ENCODE results near the gene GABPA. TPM values are rescaled to one million over a fixed set of nuclear protein-coding genes. Genes with fewer than 3 reads are reported as not detected.

Gene GABPA
- total and polyA plus RNA-seq, 9 of the 15 experiments (the other 6 are each of a cell fraction or from before 2014, with no cell fraction given), result 8.9 to 35.7 (median 22.8) TPM

- TF ChIP-seq ZNF274 (IDR thresholded peaks at IDR 0.05; ENCODE audit: borderline replicate concordance, low read depth, low read length), result no peak
- TF ChIP-seq PTBP1 (IDR thresholded peaks at IDR 0.05; ENCODE audit: low read depth, low read length), result 0 out of 2 replicates have a peak, but pooled peaks have one; percentile 50
- TF ChIP-seq PBX2 (CRISPR knock-in tag; IDR thresholded peaks at IDR 0.05; ENCODE audit: low read depth), result no peak
- no peak for TF ChIP-seq PBX2 (tag; conservative IDR thresholded peaks at IDR 0.05; ENCODE audit: low read depth)
- peak; percentile 81; the same call in 1 of the 2 replicates for TF ChIP-seq ZNF644 (tag; IDR thresholded peaks at IDR 0.05; ENCODE audit: low read depth)
- TF ChIP-seq BRCA1 (IDR thresholded peaks at IDR 0.05), result no peak
- TF ChIP-seq BRCA1 (CRISPR knock-in tag; IDR thresholded peaks at IDR 0.05), result no peak
- peak; percentile 86 for TF ChIP-seq ZNF143 (CRISPR knock-in tag; IDR thresholded peaks at IDR 0.05)
- no peak for TF ChIP-seq WHSC1 (IDR thresholded peaks at IDR 0.05; ENCODE audit: low read length)
- TF ChIP-seq ZNF398 (CRISPR knock-in tag; IDR thresholded peaks at IDR 0.05), result no peak
- peak; percentile 97 for TF ChIP-seq EP400 (IDR thresholded peaks at IDR 0.05)
- no peak for TF ChIP-seq ZBTB33 (CRISPR knock-in tag; IDR thresholded peaks at IDR 0.05)
- TF ChIP-seq KAT2B (IDR thresholded peaks at IDR 0.05; ENCODE audit: low read depth, low read length), result no peak
- no peak; the same call in none of the 2 replicates for TF ChIP-seq ZBTB17 (CRISPR knock-in tag; IDR thresholded peaks at IDR 0.05)
- TF ChIP-seq NFE2L1 (tag; IDR thresholded peaks at IDR 0.05; ENCODE audit: borderline replicate concordance, low read depth), result no peak
- TF ChIP-seq ZNF23 (CRISPR knock-in tag; IDR thresholded peaks at IDR 0.05), result no peak
- TF ChIP-seq MYBL2 (IDR thresholded peaks at IDR 0.05; ENCODE audit: low read depth), result no peak
- no peak for TF ChIP-seq MYBL2 (CRISPR knock-in tag; IDR thresholded peaks at IDR 0.05; ENCODE audit: borderline replicate concordance)
- TF ChIP-seq XRCC4 (IDR thresholded peaks at IDR 0.05; ENCODE audit: extremely low read depth, insufficient read depth, insufficient read length), result no peak
- no peak for TF ChIP-seq SRSF7 (optimal IDR thresholded peaks at IDR 0.05; ENCODE audit: low read depth, low read length)
- TF ChIP-seq SMARCA5 (IDR thresholded peaks at IDR 0.05), result no peak
Observed at GRCh38 chr21:25734904-25735645, at the start of gene GABPA, which contains the start of gene ATP5PF (continued).
